Measurements from ENCODE around the gene CCDC142.

The CCDC142 gene

GRCh38 chr2:74512744-74513604 is 30.2 kb upstream of the CCDC142 start:
- DNase-seq (ENCODE audit: low read depth): no peak
- H3K4me3 ChIP-seq (replicated peaks; ENCODE audit: low read depth, low read length): no peak overlapping the region
- TF ChIP-seq CTCF (IDR thresholded peaks at IDR 0.05; ENCODE audit: low read length, missing control alignments): no peak

- no peak overlapping the region for H3K4me3 ChIP-seq (replicated peaks; ENCODE audit: low read depth, low read length)
- no peak for TF ChIP-seq CTCF (IDR thresholded peaks at IDR 0.05; ENCODE audit: low read length, missing control alignments)
- no peak for DNase-seq (ENCODE audit: low read depth)
Observed at GRCh38 chr2:74511104-74511989, 28.5 kb upstream of the CCDC142 start.

GRCh38 chr2:74510272-74510671 is 27.5 kb upstream of the CCDC142 start:
- no peak overlapping the region for H3K4me3 ChIP-seq (replicated peaks; ENCODE audit: low read depth, low read length)
- no peak for TF ChIP-seq CTCF (IDR thresholded peaks at IDR 0.05; ENCODE audit: low read length, missing control alignments)
- no peak for DNase-seq (ENCODE audit: low read depth)

- DNase-seq (ENCODE audit: low read depth): peak; percentile 29
- TF ChIP-seq CTCF (IDR thresholded peaks at IDR 0.05; ENCODE audit: low read length, missing control alignments): no peak
- peak overlapping the region; percentile 95 for H3K4me3 ChIP-seq (replicated peaks; ENCODE audit: low read depth, low read length)
Observed at GRCh38 chr2:74507926-74508520, 25.2 kb upstream of the CCDC142 start.

- TF ChIP-seq CTCF (IDR thresholded peaks at IDR 0.05; ENCODE audit: low read length, missing control alignments): peak; percentile 47
- peak within 1 kb of the TSS; percentile 95 for H3K4me3 ChIP-seq (replicated peaks; ENCODE audit: low read depth, low read length)
Observed at GRCh38 chr2:74507145-74507925, 24.5 kb upstream of the CCDC142 start, which contains the start of gene PCGF1. Gene PCGF1 (minus strand): TSS chr2:74507695. CDS start chr2:74507668, 27 bp downstream.

More at GRCh38 chr2:74507145-74507925, 24.5 kb upstream of the CCDC142 start, which contains the start of gene PCGF1:
- peak; percentile 98 for DNase-seq (ENCODE audit: low read depth)
